Breast epithelium (tissue), 3 donors: ENCODE measurements around the gene ZNF407.

Source experiments
- POLR2AphosphoS5 ChIP-seq, 3 donors: sonication (generic); formaldehyde crosslinking; IDR thresholded peaks; one replicate each; pipeline ENCODE4 v1.6.1; 2017; ENCODE audit warnings: antibody characterized with exemption in 3 of 3
- TF ChIP-seq, protein P1 (sequence below), 3 donors: fragments of 450-650 bp; IDR thresholded peaks; one replicate each; pipeline ENCODE4 v1.5.1; 2016 to 2017; ENCODE audit warnings: antibody characterized with exemption in 3 of 3, mild to moderate bottlenecking in 3 of 3, moderate library complexity in 3 of 3

DNA sequence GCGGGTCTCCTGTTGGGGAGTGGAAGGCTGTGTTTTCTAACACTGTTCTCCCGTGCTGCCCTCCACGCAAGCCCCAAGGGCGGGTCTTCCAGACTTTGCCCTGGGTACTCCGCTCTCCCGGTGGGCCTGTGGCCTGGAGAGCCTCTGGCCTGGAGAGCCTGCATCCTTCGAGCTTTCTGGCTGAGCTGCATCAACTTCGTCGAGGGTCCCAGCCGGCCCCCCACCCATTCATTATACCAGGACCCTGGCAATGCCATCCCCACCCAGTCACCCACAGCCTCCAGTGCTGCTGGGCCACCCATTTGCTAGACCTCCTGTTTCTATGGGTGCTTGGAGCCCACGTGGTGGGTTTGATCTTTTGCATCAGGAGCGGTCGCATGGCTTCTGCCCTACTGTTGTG lies 509.1 kb downstream of the ZNF407 start:
- TF ChIP-seq, protein P1, sequence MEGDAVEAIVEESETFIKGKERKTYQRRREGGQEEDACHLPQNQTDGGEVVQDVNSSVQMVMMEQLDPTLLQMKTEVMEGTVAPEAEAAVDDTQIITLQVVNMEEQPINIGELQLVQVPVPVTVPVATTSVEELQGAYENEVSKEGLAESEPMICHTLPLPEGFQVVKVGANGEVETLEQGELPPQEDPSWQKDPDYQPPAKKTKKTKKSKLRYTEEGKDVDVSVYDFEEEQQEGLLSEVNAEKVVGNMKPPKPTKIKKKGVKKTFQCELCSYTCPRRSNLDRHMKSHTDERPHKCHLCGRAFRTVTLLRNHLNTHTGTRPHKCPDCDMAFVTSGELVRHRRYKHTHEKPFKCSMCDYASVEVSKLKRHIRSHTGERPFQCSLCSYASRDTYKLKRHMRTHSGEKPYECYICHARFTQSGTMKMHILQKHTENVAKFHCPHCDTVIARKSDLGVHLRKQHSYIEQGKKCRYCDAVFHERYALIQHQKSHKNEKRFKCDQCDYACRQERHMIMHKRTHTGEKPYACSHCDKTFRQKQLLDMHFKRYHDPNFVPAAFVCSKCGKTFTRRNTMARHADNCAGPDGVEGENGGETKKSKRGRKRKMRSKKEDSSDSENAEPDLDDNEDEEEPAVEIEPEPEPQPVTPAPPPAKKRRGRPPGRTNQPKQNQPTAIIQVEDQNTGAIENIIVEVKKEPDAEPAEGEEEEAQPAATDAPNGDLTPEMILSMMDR (IDR thresholded peaks at IDR 0.05): no peak
- TF ChIP-seq POLR2AphosphoS5 (IDR thresholded peaks at IDR 0.05): no peak
